Chondrocyte (in vitro differentiated cells): ENCODE results near the gene ELF1. TPM values are rescaled to one million over a fixed set of nuclear protein-coding genes. Genes with fewer than 3 reads are reported as not detected.

Experiments used
- DNase-seq: peaks from one replicate; pipeline ENCODE4 v3.0.0; 2021; ENCODE audit warnings: mixed read lengths, low spot score
- H3K27ac Mint-ChIP-seq: one replicate; pipeline ENCODE4 v1.8.0; 2021; ENCODE audit warnings: mild to moderate bottlenecking, moderate library complexity, mixed read lengths; ENCODE audit not compliant: unreplicated experiment
- H3K27me3 Mint-ChIP-seq: 2 replicates; pipeline ENCODE4 v1.8.0; 2021; ENCODE audit warnings: low read depth, mixed read lengths
- H3K36me3 Mint-ChIP-seq: 2 replicates; pipeline ENCODE4 v1.8.0; 2021; ENCODE audit warnings: low read depth, mixed read lengths
- H3K4me1 Mint-ChIP-seq: 2 replicates; pipeline ENCODE4 v1.8.0; 2021; ENCODE audit warnings: low read depth, mild to moderate bottlenecking, mixed read lengths
- H3K4me3 Mint-ChIP-seq: one replicate; pipeline ENCODE4 v1.8.0; 2021; ENCODE audit warnings: mild to moderate bottlenecking, moderate library complexity, mixed read lengths; ENCODE audit not compliant: unreplicated experiment
- H3K9me3 Mint-ChIP-seq: 2 replicates; pipeline ENCODE4 v1.8.0; 2021; ENCODE audit warnings: low read depth, mixed read lengths
- CTCF ChIP-seq: fragments of 200-600 bp; sonication (generic); IDR thresholded peaks from 2 replicates; pipeline ENCODE4 v1.5.0; 2021; ENCODE audit warnings: antibody characterized with exemption, mild to moderate bottlenecking, moderate library complexity
- total RNA-seq: library from RNA; stranded (reverse); gene quantifications from 3 replicates; pipeline ENCODE4 v1.2.1, GENCODE V29; 2021

The ELF1 gene
- total RNA-seq, 1 donor from 2014 or later, result 45.8 TPM

- Mint-ChIP-seq H3K27ac (peak overlapping the region; percentile 100), H3K36me3 (peaks cover 4% of the 10 kb centered on the region), H3K4me3 (peak overlapping the region; percentile 98), H3K9me3 (no peaks in the 10 kb centered on the region), H3K27me3 (no peaks in the 10 kb centered on the region), H3K4me1 (peaks cover 70% of the 10 kb centered on the region)
- TF ChIP-seq CTCF, result no peak
- DNase-seq, result peak; percentile 92
Measured at GRCh38 chr13:41060724-41061074, 41.6 kb upstream of the ELF1 start.

- Mint-ChIP-seq H3K27me3 (no peaks in the 10 kb centered on the region), H3K27ac (peak overlapping the region; percentile 100), H3K4me1 (peaks cover 69% of the 10 kb centered on the region), H3K4me3 (peak overlapping the region; percentile 98), H3K36me3 (peaks cover 4% of the 10 kb centered on the region), H3K9me3 (no peaks in the 10 kb centered on the region)
- peak; percentile 92 for DNase-seq
- peak; percentile 71 for TF ChIP-seq CTCF
Measured at GRCh38 chr13:41060082-41060723, 41.1 kb upstream of the ELF1 start.

GRCh38 chr13:41059456-41060081, 40.5 kb upstream of the ELF1 start:
- Mint-ChIP-seq H3K4me3 (peak overlapping the region; percentile 98), H3K4me1 (peaks cover 69% of the 10 kb centered on the region), H3K27me3 (no peaks in the 10 kb centered on the region)

GRCh38 chr13:41058295-41059070, 39.4 kb upstream of the ELF1 start:
- H3K4me3 Mint-ChIP-seq, result peak overlapping the region; percentile 98
- DNase-seq, result no peak
- no peak for TF ChIP-seq CTCF
- H3K27ac Mint-ChIP-seq, result peak overlapping the region; percentile 100
- H3K4me1 Mint-ChIP-seq, result peaks cover 69% of the 10 kb centered on the region
- no peaks in the 10 kb centered on the region for H3K27me3 Mint-ChIP-seq
- H3K36me3 Mint-ChIP-seq, result peaks cover 4% of the 10 kb centered on the region
- H3K9me3 Mint-ChIP-seq, result no peaks in the 10 kb centered on the region

More at GRCh38 chr13:41059456-41060081, 40.5 kb upstream of the ELF1 start:
- TF ChIP-seq CTCF, result no peak
- Mint-ChIP-seq H3K9me3 (no peaks in the 10 kb centered on the region), H3K36me3 (peaks cover 4% of the 10 kb centered on the region), H3K27ac (peak overlapping the region; percentile 100)
- DNase-seq, result no peak
